Peyer's patch (tissue), 4 donors: ENCODE results near the gene KCNIP4. TPM values are rescaled to one million over a fixed set of nuclear protein-coding genes. Genes with fewer than 3 reads are reported as not detected.

Experiments
- DNase-seq, 3 donors: peaks; one replicate each; pipeline ENCODE4 v3.0.0-alpha.2; 2017 to 2019
- H3K27ac ChIP-seq, 4 donors: fragments of 200-600 bp; sonication (generic); one replicate each; pipeline ENCODE4 v1.5.1; 2016 to 2019
- H3K27me3 ChIP-seq, 2 donors: fragments of 200-600 bp; sonication (generic); one replicate each; pipeline ENCODE4 v1.5.1; 2019
- H3K36me3 ChIP-seq, 3 donors: fragments of 200-600 bp; sonication (generic); one replicate each; pipeline ENCODE4 v1.5.1; 2016 to 2019
- H3K4me1 ChIP-seq, 4 donors: fragments of 200-600 bp; sonication (generic); one replicate each; pipeline ENCODE4 v1.5.1; 2016 to 2019
- H3K4me3 ChIP-seq, 4 donors: fragments of 200-600 bp; sonication (generic); 1 replicate in 3 of 4; 2 replicates in 1 of 4; pipeline ENCODE4 v1.5.1; 2016 to 2019; ENCODE audit warnings: mild to moderate bottlenecking in 1 of 4
- H3K9me3 ChIP-seq, 4 donors: fragments of 200-600 bp; sonication (generic); one replicate each; pipeline ENCODE4 v1.5.1; 2016 to 2019; ENCODE audit warnings: mild to moderate bottlenecking in 1 of 4
- CTCF ChIP-seq, 6 experiments: fragments of 450-650 bp in 4 of 6; fragments of 200-600 bp in 2 of 6; sonication (generic) in 1 of 6; IDR thresholded peaks; one replicate each; pipeline ENCODE4 v1.5.1; 2017 to 2019; ENCODE audit warnings: antibody characterized with exemption in 6 of 6, mild to moderate bottlenecking in 3 of 6, moderate library complexity in 1 of 6
- POLR2A ChIP-seq, 2 donors: fragments of 450-650 bp; IDR thresholded peaks; one replicate each; pipeline ENCODE4 v1.5.1; 2017; ENCODE audit warnings: antibody characterized with exemption in 2 of 2, mild to moderate bottlenecking in 2 of 2, moderate library complexity in 2 of 2
- total RNA-seq, 4 donors: library from RNA; depleted of rRNA; stranded (reverse); fragments of >200 nt; gene quantifications; one replicate each; pipeline ENCODE4 v1.1.0, GENCODE V29; 2016

KCNIP4 gene
- total RNA-seq, 4 donors from 2014 or later = 2.8 TPM; not detected in 3

- Histone ChIP-seq H3K27ac (no peak overlapping the region), H3K36me3 (no peaks in the 10 kb centered on the region), H3K4me3 (no peak overlapping the region), H3K27me3 (no peaks in the 10 kb centered on the region), H3K9me3 (no peaks in the 10 kb centered on the region), H3K4me1 (no peaks in the 10 kb centered on the region)
- no peak for DNase-seq
- TF ChIP-seq CTCF (IDR thresholded peaks at IDR 0.05) (no peak), POLR2A (IDR thresholded peaks at IDR 0.05) (no peak)
Observed at GRCh38 chr4:21692241-21692640, 256.3 kb downstream of the KCNIP4 start.

GRCh38 chr4:21688596-21689265 is 259.8 kb downstream of the KCNIP4 start:
- TF ChIP-seq CTCF (IDR thresholded peaks at IDR 0.05) = no peak
- no peak for TF ChIP-seq POLR2A (IDR thresholded peaks at IDR 0.05)

GRCh38 chr4:21685911-21686310 is 262.7 kb downstream of the KCNIP4 start:
- Histone ChIP-seq H3K4me3 (no peak overlapping the region), H3K27ac (no peak overlapping the region), H3K36me3 (no peaks in the 10 kb centered on the region), H3K9me3 (no peaks in the 10 kb centered on the region), H3K4me1 (no peaks in the 10 kb centered on the region), H3K27me3 (no peaks in the 10 kb centered on the region)
- no peak for DNase-seq
- TF ChIP-seq CTCF (IDR thresholded peaks at IDR 0.05) (no peak), POLR2A (IDR thresholded peaks at IDR 0.05) (no peak)

More at GRCh38 chr4:21688596-21689265, 259.8 kb downstream of the KCNIP4 start:
- H3K4me3 ChIP-seq = no peak overlapping the region
- H3K4me1 ChIP-seq = no peaks in the 10 kb centered on the region
- no peak for DNase-seq
- H3K27ac ChIP-seq = no peak overlapping the region
- no peaks in the 10 kb centered on the region for H3K9me3 ChIP-seq
- no peaks in the 10 kb centered on the region for H3K36me3 ChIP-seq
- no peaks in the 10 kb centered on the region for H3K27me3 ChIP-seq

GRCh38 chr4:21680326-21680898 is 268.2 kb downstream of the KCNIP4 start:
- no peak for DNase-seq
- Histone ChIP-seq H3K9me3 (no peaks in the 10 kb centered on the region), H3K27me3 (no peaks in the 10 kb centered on the region), H3K27ac (no peak overlapping the region), H3K4me1 (no peaks in the 10 kb centered on the region), H3K4me3 (no peak overlapping the region), H3K36me3 (no peaks in the 10 kb centered on the region)
- TF ChIP-seq CTCF (IDR thresholded peaks at IDR 0.05) (no peak), POLR2A (IDR thresholded peaks at IDR 0.05) (no peak)

GRCh38 chr4:21678711-21679110 is 269.9 kb downstream of the KCNIP4 start:
- no peak for DNase-seq
- Histone ChIP-seq H3K4me1 (no peaks in the 10 kb centered on the region), H3K36me3 (no peaks in the 10 kb centered on the region), H3K27ac (no peak overlapping the region), H3K27me3 (no peaks in the 10 kb centered on the region), H3K4me3 (no peak overlapping the region), H3K9me3 (no peaks in the 10 kb centered on the region)
- no peak for TF ChIP-seq POLR2A (IDR thresholded peaks at IDR 0.05)
- no peak for TF ChIP-seq CTCF (IDR thresholded peaks at IDR 0.05)
